HL-60 (cell line): Measurements from ENCODE around the gene MZB1.

Experiments
- DNase-seq, 2 experiments: peaks; one replicate each; pipeline ENCODE4 v3.0.0-alpha.2; 2010 to 2020; ENCODE audit warnings: low read depth in 1 of 2, low spot score in 1 of 2
- H3K27ac ChIP-seq: fragments of 250-450 bp; sonication (Bioruptor Pico); replicated peaks from 2 replicates; pipeline ENCODE4 v1.5.1; 2020; ENCODE audit warnings: mild to moderate bottlenecking, moderate library complexity
- H3K27me3 ChIP-seq: fragments of 250-450 bp; sonication (Bioruptor Pico); 2 replicates; pipeline ENCODE4 v1.5.1; 2021; ENCODE audit warnings: mild to moderate bottlenecking, moderate library complexity; ENCODE audit not compliant: insufficient read depth, poor library complexity, severe bottlenecking
- H3K4me3 ChIP-seq: replicated peaks from 2 replicates; pipeline ENCODE4 v1.5.1; 2011; ENCODE audit warnings: mild to moderate bottlenecking, control low read depth, low read length; ENCODE audit not compliant: insufficient read depth
- GABPA ChIP-seq: IDR thresholded peaks from 2 replicates; pipeline ENCODE4 v1.6.1; 2012; ENCODE audit warnings: low read depth
- POLR2AphosphoS5 ChIP-seq: IDR thresholded peaks from 2 replicates; pipeline ENCODE4 v1.6.1; 2012; ENCODE audit warnings: low read depth
- SPI1 ChIP-seq: IDR thresholded peaks from 2 replicates; pipeline ENCODE4 v1.6.1; 2012; ENCODE audit warnings: low read depth, mild to moderate bottlenecking, borderline replicate concordance
- TF ChIP-seq, protein P1 (sequence below): IDR thresholded peaks from 2 replicates; pipeline ENCODE4 v1.6.1; 2012; ENCODE audit warnings: low read depth; ENCODE audit not compliant: insufficient replicate concordance
- TF ChIP-seq, protein P2 (sequence below): IDR thresholded peaks from one replicate; pipeline ENCODE4 v1.5.1; 2011; ENCODE audit warnings: low read length, control low read depth, inconsistent platforms; ENCODE audit not compliant: insufficient read depth

Gene MZB1

DNA sequence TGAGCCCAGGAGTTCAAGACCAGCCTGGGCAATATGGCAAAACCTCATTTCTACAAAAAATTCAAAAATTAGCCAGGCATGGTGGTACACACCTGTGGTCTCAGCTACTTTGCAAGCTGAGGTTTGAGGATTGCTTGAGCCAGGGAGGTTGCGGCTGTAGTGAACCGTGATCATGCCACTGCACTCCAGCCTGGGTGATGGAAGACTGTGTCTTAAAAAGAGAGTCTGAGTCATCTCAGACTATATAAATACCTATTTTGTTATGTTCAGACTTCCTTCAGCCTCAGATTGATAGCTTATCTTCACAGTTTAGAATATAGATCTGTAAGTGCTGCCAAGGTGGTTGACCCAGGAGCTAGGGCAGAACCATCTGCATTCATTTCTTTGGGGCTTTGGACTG, 49.7 kb downstream of the MZB1 start:
- no peak overlapping the region for H3K4me3 ChIP-seq
- TF ChIP-seq, protein P1, sequence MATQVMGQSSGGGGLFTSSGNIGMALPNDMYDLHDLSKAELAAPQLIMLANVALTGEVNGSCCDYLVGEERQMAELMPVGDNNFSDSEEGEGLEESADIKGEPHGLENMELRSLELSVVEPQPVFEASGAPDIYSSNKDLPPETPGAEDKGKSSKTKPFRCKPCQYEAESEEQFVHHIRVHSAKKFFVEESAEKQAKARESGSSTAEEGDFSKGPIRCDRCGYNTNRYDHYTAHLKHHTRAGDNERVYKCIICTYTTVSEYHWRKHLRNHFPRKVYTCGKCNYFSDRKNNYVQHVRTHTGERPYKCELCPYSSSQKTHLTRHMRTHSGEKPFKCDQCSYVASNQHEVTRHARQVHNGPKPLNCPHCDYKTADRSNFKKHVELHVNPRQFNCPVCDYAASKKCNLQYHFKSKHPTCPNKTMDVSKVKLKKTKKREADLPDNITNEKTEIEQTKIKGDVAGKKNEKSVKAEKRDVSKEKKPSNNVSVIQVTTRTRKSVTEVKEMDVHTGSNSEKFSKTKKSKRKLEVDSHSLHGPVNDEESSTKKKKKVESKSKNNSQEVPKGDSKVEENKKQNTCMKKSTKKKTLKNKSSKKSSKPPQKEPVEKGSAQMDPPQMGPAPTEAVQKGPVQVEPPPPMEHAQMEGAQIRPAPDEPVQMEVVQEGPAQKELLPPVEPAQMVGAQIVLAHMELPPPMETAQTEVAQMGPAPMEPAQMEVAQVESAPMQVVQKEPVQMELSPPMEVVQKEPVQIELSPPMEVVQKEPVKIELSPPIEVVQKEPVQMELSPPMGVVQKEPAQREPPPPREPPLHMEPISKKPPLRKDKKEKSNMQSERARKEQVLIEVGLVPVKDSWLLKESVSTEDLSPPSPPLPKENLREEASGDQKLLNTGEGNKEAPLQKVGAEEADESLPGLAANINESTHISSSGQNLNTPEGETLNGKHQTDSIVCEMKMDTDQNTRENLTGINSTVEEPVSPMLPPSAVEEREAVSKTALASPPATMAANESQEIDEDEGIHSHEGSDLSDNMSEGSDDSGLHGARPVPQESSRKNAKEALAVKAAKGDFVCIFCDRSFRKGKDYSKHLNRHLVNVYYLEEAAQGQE, result no peak
- TF ChIP-seq, protein P2, sequence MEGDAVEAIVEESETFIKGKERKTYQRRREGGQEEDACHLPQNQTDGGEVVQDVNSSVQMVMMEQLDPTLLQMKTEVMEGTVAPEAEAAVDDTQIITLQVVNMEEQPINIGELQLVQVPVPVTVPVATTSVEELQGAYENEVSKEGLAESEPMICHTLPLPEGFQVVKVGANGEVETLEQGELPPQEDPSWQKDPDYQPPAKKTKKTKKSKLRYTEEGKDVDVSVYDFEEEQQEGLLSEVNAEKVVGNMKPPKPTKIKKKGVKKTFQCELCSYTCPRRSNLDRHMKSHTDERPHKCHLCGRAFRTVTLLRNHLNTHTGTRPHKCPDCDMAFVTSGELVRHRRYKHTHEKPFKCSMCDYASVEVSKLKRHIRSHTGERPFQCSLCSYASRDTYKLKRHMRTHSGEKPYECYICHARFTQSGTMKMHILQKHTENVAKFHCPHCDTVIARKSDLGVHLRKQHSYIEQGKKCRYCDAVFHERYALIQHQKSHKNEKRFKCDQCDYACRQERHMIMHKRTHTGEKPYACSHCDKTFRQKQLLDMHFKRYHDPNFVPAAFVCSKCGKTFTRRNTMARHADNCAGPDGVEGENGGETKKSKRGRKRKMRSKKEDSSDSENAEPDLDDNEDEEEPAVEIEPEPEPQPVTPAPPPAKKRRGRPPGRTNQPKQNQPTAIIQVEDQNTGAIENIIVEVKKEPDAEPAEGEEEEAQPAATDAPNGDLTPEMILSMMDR, result no peak
- no peak for TF ChIP-seq POLR2AphosphoS5
- no peak for TF ChIP-seq SPI1
- no peak for TF ChIP-seq GABPA
- H3K27me3 ChIP-seq, result no peaks in the 10 kb centered on the region
- no peak for DNase-seq
- H3K27ac ChIP-seq, result no peak overlapping the region
